Measurements from ENCODE around the gene DIAPH2. TPM values are rescaled to one million over a fixed set of nuclear protein-coding genes. Genes with fewer than 3 reads are reported as not detected.

Gene DIAPH2
- total RNA-seq, 2 donors from 2014 or later, result 21.5 to 51.8 TPM

GRCh38 chrX:97479106-97479890, 794.7 kb downstream of the DIAPH2 start:
- H3K9me3 Mint-ChIP-seq, result no peaks in the 10 kb centered on the region

GRCh38 chrX:97481228-97481627, 796.6 kb downstream of the DIAPH2 start:
- Mint-ChIP-seq H3K4me1 (peaks cover 25% of the 10 kb centered on the region), H3K27ac (no peak overlapping the region), H3K36me3 (ENCODE audit: low read depth) (peaks cover 4% of the 10 kb centered on the region), H3K27me3 (ENCODE audit: insufficient read depth) (no peaks in the 10 kb centered on the region), H3K4me3 (no peak overlapping the region), H3K9me3 (no peaks in the 10 kb centered on the region)
- Histone ChIP-seq H3K9ac (ENCODE audit: extremely low read depth, low read length, poor library complexity, severe bottlenecking) (no peak overlapping the region), H3K4me1 (ENCODE audit: control insufficient read depth, insufficient read depth, low read length) (no peaks in the 10 kb centered on the region), H3K36me3 (ENCODE audit: control insufficient read depth, insufficient read depth, low read length) (no peaks in the 10 kb centered on the region), H3K4me3 (ENCODE audit: low read length) (no peak overlapping the region), H3K27me3 (ENCODE audit: control insufficient read depth, insufficient read depth, low read length, poor library complexity, severe bottlenecking) (no peaks in the 10 kb centered on the region), H3K9me3 (ENCODE audit: control insufficient read depth, low read length) (no peaks in the 10 kb centered on the region), H3K27ac (ENCODE audit: low read depth, low read length) (no peak overlapping the region)
- DNase-seq, result no peak
- no peak for TF ChIP-seq CTCF (conservative IDR thresholded peaks at IDR 0.05)
- WGBS, 2 experiments (ENCODE audit: insufficient coverage in 1 of 2, insufficient read length in 1 of 2), result 80% methylated on average over 1 of the region's 2 CpGs; no CpG with 5 or more reads in 1 of the 2 experiments

More at GRCh38 chrX:97479106-97479890, 794.7 kb downstream of the DIAPH2 start:
- Histone ChIP-seq H3K27me3 (ENCODE audit: control insufficient read depth, insufficient read depth, low read length, poor library complexity, severe bottlenecking) (no peaks in the 10 kb centered on the region), H3K4me3 (ENCODE audit: low read length) (no peak overlapping the region), H3K27ac (ENCODE audit: low read depth, low read length) (no peak overlapping the region), H3K9ac (ENCODE audit: extremely low read depth, low read length, poor library complexity, severe bottlenecking) (no peak overlapping the region), H3K36me3 (ENCODE audit: control insufficient read depth, insufficient read depth, low read length) (no peaks in the 10 kb centered on the region), H3K9me3 (ENCODE audit: control insufficient read depth, low read length) (no peaks in the 10 kb centered on the region), H3K4me1 (ENCODE audit: control insufficient read depth, insufficient read depth, low read length) (no peaks in the 10 kb centered on the region)
- Mint-ChIP-seq H3K27me3 (ENCODE audit: insufficient read depth) (no peaks in the 10 kb centered on the region), H3K4me3 (no peak overlapping the region), H3K4me1 (peaks cover 32% of the 10 kb centered on the region), H3K36me3 (ENCODE audit: low read depth) (peaks cover 4% of the 10 kb centered on the region), H3K27ac (no peak overlapping the region)
- 95% methylated on average over 3 of the region's 3 CpGs; no CpG with 5 or more reads in 1 of the 2 experiments for WGBS, 2 experiments (ENCODE audit: insufficient coverage in 1 of 2, insufficient read length in 1 of 2)
- DNase-seq, result no peak
- TF ChIP-seq CTCF (conservative IDR thresholded peaks at IDR 0.05), result no peak

GRCh38 chrX:97482666-97483300, 798.1 kb downstream of the DIAPH2 start:
- Mint-ChIP-seq H3K9me3 (no peaks in the 10 kb centered on the region), H3K4me3 (no peak overlapping the region), H3K27me3 (ENCODE audit: insufficient read depth) (no peaks in the 10 kb centered on the region), H3K36me3 (ENCODE audit: low read depth) (peaks cover 4% of the 10 kb centered on the region), H3K4me1 (peaks cover 25% of the 10 kb centered on the region), H3K27ac (no peak overlapping the region)
- TF ChIP-seq CTCF (conservative IDR thresholded peaks at IDR 0.05), result no peak
- DNase-seq, result no peak
- Histone ChIP-seq H3K9me3 (ENCODE audit: control insufficient read depth, low read length) (no peaks in the 10 kb centered on the region), H3K9ac (ENCODE audit: extremely low read depth, low read length, poor library complexity, severe bottlenecking) (no peak overlapping the region), H3K36me3 (ENCODE audit: control insufficient read depth, insufficient read depth, low read length) (no peaks in the 10 kb centered on the region), H3K4me1 (ENCODE audit: control insufficient read depth, insufficient read depth, low read length) (no peaks in the 10 kb centered on the region), H3K27ac (ENCODE audit: low read depth, low read length) (peak overlapping the region; percentile 49), H3K4me3 (ENCODE audit: low read length) (no peak overlapping the region), H3K27me3 (ENCODE audit: control insufficient read depth, insufficient read depth, low read length, poor library complexity, severe bottlenecking) (no peaks in the 10 kb centered on the region)
- WGBS, 2 experiments (ENCODE audit: insufficient coverage in 1 of 2, insufficient read length in 1 of 2), result 90% methylated on average over 1 of the region's 1 CpG; no CpG with 5 or more reads in 1 of the 2 experiments
